ENCODE measurements around the gene GNL3.

- TF ChIP-seq, protein P1, sequence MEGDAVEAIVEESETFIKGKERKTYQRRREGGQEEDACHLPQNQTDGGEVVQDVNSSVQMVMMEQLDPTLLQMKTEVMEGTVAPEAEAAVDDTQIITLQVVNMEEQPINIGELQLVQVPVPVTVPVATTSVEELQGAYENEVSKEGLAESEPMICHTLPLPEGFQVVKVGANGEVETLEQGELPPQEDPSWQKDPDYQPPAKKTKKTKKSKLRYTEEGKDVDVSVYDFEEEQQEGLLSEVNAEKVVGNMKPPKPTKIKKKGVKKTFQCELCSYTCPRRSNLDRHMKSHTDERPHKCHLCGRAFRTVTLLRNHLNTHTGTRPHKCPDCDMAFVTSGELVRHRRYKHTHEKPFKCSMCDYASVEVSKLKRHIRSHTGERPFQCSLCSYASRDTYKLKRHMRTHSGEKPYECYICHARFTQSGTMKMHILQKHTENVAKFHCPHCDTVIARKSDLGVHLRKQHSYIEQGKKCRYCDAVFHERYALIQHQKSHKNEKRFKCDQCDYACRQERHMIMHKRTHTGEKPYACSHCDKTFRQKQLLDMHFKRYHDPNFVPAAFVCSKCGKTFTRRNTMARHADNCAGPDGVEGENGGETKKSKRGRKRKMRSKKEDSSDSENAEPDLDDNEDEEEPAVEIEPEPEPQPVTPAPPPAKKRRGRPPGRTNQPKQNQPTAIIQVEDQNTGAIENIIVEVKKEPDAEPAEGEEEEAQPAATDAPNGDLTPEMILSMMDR (IDR thresholded peaks at IDR 0.05; ENCODE audit: low read length), result no peak
- no peak for TF ChIP-seq EZH2 (IDR thresholded peaks at IDR 0.05; ENCODE audit: borderline replicate concordance, low read length)
Measured at GRCh38 chr3:52685709-52686691, at the start of gene GNL3, which contains the start of gene PBRM1.
